Nephron progenitor cell (in vitro differentiated cells): Measurements from ENCODE around the gene KRT13.

Source experiments
- DNase-seq: peaks from one replicate; pipeline ENCODE4 v3.0.0; 2021
- H3K27ac Mint-ChIP-seq: 2 replicates; pipeline ENCODE4 v1.8.0; 2021; ENCODE audit warnings: mild to moderate bottlenecking, moderate library complexity, mixed read lengths
- H3K27me3 Mint-ChIP-seq: 2 replicates; pipeline ENCODE4 v1.8.0; 2021; ENCODE audit warnings: mild to moderate bottlenecking, low read depth, mixed read lengths; ENCODE audit not compliant: poor library complexity
- H3K36me3 Mint-ChIP-seq: 2 replicates; pipeline ENCODE4 v1.8.0; 2021; ENCODE audit warnings: low read depth, mixed read lengths
- H3K4me1 Mint-ChIP-seq: 2 replicates; pipeline ENCODE4 v1.8.0; 2021; ENCODE audit warnings: mixed read lengths
- H3K4me3 Mint-ChIP-seq: 2 replicates; pipeline ENCODE4 v1.8.0; 2021; ENCODE audit warnings: mild to moderate bottlenecking, moderate library complexity, mixed read lengths
- H3K9me3 Mint-ChIP-seq: 2 replicates; pipeline ENCODE4 v1.8.0; 2021; ENCODE audit warnings: mild to moderate bottlenecking, moderate library complexity, mixed read lengths
- TF ChIP-seq, protein P1 (sequence below): fragments of 200-600 bp; sonication (generic); IDR thresholded peaks from 2 replicates; pipeline ENCODE4 v1.5.0; 2021; ENCODE audit warnings: antibody characterized with exemption

KRT13 gene

DNA sequence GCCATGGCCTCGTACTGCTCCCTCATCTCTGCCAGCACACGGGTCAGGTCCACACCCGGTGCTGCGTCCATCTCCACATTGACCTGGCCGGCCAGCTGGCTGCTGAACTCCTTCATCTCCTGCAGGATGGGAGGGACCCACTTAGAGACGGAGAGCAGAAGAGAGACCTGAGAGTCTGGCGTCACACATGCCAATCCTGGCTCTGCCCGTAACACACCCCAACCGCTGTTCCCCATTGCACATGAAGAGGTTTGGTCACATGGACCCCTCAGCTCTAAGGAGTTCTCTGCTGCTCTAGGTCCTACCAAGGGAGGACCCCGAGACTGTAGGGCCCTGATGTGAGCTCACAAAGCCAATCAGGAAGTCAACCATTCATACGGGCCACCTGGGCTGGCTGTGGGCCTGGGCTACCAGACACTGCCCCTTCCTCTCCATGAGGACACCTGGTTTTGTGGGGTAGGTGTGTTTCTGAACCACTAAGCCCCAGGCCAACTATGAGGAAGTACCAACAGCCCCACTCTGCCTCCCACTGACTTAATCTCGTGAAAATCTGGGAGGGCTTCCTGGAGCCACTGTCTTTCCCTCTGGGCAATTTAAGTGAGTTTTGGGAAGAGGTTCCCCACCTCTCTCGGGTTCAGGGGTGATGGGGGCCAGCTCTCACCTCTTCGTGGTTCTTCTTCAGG lies 10.9 kb upstream of the KRT13 start:
- DNase-seq, result no peak
- no peaks in the 10 kb centered on the region for H3K36me3 Mint-ChIP-seq
- H3K4me1 Mint-ChIP-seq, result peaks cover 15% of the 10 kb centered on the region
- H3K27me3 Mint-ChIP-seq, result peaks cover 7% of the 10 kb centered on the region
- TF ChIP-seq, protein P1, sequence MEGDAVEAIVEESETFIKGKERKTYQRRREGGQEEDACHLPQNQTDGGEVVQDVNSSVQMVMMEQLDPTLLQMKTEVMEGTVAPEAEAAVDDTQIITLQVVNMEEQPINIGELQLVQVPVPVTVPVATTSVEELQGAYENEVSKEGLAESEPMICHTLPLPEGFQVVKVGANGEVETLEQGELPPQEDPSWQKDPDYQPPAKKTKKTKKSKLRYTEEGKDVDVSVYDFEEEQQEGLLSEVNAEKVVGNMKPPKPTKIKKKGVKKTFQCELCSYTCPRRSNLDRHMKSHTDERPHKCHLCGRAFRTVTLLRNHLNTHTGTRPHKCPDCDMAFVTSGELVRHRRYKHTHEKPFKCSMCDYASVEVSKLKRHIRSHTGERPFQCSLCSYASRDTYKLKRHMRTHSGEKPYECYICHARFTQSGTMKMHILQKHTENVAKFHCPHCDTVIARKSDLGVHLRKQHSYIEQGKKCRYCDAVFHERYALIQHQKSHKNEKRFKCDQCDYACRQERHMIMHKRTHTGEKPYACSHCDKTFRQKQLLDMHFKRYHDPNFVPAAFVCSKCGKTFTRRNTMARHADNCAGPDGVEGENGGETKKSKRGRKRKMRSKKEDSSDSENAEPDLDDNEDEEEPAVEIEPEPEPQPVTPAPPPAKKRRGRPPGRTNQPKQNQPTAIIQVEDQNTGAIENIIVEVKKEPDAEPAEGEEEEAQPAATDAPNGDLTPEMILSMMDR, result no peak
- H3K4me3 Mint-ChIP-seq, result no peak overlapping the region
- H3K9me3 Mint-ChIP-seq, result no peaks in the 10 kb centered on the region
- H3K27ac Mint-ChIP-seq, result no peak overlapping the region

DNA sequence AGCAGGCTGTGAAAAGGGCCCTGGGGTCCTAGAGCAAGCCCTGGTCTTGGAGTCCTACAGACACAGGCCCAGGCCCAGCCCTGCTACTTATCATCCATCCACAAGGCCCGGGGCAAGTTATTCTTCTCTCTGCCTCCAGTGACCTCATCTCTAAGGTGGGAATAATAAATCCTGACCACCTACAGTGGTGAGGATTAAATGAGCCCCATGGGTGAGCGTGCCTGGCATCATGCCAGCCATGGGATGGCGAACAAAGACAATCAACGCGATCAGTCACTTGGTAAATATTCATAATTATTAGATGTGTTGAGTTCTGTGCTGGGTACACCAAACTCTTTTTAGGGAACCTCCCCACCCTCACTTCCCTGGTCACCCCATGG lies 7.7 kb upstream of the KRT13 start:
- Mint-ChIP-seq H3K36me3 (no peaks in the 10 kb centered on the region), H3K27me3 (peaks cover 7% of the 10 kb centered on the region), H3K9me3 (no peaks in the 10 kb centered on the region), H3K27ac (no peak overlapping the region), H3K4me3 (no peak overlapping the region), H3K4me1 (peaks cover 4% of the 10 kb centered on the region)
- no peak for DNase-seq
- TF ChIP-seq, protein P1, result no peak

DNA sequence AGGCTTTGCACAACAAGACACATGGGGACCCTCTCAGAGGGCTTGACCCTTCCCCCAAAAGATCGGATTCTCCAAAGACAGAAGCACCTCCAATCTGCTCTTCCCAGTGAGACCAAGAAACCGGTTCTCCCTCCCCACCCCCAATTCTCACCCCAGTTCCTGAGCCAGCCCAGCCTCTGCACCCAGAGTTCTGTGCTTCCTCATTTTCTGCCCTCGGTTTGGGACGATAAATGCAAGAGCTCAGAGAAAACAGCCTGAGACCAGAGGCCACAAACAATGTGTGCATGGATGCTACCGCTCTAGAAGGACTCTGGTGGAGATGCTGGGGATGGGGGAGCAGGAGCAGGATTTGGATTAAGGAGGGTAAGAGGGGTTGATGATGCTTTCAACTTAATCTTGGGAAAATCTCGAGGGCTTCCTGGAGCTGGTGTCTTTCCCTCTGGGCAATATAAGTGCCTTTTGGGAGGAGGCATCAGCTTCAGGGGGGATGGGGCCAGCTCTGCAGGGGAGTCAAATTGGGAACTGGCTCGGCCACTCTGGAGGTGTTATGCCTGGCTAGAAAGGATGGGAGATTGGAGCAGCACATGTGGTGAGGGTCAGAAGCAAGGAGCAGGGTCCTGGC lies 7.2 kb upstream of the KRT13 start:
- TF ChIP-seq, protein P1, result no peak
- H3K36me3 Mint-ChIP-seq, result no peaks in the 10 kb centered on the region
- no peak overlapping the region for H3K4me3 Mint-ChIP-seq
- H3K4me1 Mint-ChIP-seq, result peaks cover 8% of the 10 kb centered on the region
- H3K27me3 Mint-ChIP-seq, result peaks cover 7% of the 10 kb centered on the region
- no peak overlapping the region for H3K27ac Mint-ChIP-seq
- DNase-seq, result no peak
- H3K9me3 Mint-ChIP-seq, result no peaks in the 10 kb centered on the region

DNA sequence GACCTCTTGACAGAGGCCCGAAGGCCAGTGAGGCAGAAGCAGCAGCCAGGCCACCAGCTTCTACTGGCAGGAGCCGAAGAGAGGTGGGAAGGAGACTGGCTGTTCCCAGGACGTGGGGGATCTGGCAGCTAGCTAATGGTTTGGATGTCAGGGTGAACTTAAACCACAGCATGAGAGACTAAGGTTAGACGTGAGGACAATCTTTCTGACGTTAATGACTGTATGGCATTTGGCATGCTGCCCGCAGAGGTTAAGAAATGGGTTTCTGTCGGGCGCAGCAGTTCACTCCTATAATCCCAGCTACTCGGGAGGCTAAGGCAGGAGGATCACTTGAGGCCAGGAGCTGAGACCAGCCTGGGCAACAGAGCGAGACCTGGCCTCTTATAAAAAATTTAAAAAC lies 6.3 kb upstream of the KRT13 start:
- no peak for DNase-seq
- peaks cover 7% of the 10 kb centered on the region for H3K27me3 Mint-ChIP-seq
- no peaks in the 10 kb centered on the region for H3K36me3 Mint-ChIP-seq
- H3K4me3 Mint-ChIP-seq, result no peak overlapping the region
- TF ChIP-seq, protein P1, result no peak
- H3K4me1 Mint-ChIP-seq, result peaks cover 11% of the 10 kb centered on the region
- H3K27ac Mint-ChIP-seq, result no peak overlapping the region
- H3K9me3 Mint-ChIP-seq, result no peaks in the 10 kb centered on the region

DNA sequence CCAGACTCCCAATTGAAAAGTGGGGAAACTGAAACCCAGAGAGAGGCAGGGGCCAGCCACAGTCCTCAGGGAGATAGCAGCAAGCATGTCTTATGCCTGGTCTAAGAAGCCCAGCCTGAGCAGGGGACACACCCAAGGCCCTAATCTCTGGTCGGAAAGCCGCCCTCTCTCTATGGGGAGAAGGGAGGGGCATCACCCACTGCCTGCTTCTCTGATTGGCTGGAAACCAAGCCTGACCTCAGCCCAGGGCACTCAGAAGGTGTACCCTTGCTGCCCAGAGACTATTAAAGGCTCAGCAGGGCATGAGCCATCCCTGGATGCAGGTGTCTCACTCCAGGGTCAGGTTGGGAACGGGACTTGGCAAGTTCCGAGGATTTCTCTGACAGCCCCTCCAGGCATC lies 5.7 kb upstream of the KRT13 start:
- Mint-ChIP-seq H3K4me1 (peaks cover 11% of the 10 kb centered on the region), H3K9me3 (no peaks in the 10 kb centered on the region), H3K27ac (no peak overlapping the region), H3K4me3 (no peak overlapping the region), H3K36me3 (no peaks in the 10 kb centered on the region), H3K27me3 (peaks cover 7% of the 10 kb centered on the region)
- DNase-seq, result no peak
- TF ChIP-seq, protein P1, result no peak
